ENCODE data around the gene EXOC3.

EXOC3 gene

GRCh38 chr5:425714-426113 lies 17.3 kb upstream of the EXOC3 start:
- DNase-seq (ENCODE audit: low read depth in 2 of 2): no peak

- DNase-seq (ENCODE audit: low read depth in 2 of 2): no peak
Observed at GRCh38 chr5:426392-426976, 16.5 kb upstream of the EXOC3 start.

DNA sequence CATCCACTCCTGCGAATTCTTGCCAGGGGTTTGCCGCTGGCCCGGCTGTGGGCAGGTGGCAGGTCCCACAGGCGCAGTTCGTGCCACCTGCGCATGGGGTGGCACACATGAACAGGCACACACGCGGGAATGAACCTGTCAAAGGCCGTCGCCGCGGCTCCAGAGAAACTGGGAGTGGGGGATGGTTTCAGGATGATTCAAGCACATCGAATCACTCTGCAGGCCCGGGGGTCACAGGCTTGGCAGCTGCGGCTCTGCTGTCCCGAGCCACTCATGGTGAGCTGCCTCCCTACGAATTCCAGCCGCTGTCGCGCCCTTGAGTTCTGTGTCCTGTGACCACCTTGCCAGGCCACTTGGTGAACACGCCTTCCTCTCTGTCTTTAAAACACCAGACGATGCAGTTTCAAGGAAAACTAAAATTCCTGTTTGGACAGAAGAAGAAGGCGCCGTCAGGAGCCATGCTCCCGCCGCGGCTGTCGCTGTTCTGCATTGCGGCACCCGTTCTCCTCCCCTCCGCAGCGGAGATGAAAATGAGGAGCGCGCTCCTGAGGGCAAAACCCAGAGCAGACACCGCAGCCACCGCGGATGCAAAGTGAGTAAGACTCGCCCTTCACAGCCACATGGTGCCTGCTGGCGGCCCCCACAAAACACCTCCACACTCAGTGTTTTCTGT lies 15.4 kb upstream of the EXOC3 start:
- DNase-seq (ENCODE audit: low read depth in 2 of 2): no peak

- no peak for DNase-seq (ENCODE audit: low read depth in 2 of 2)
Observed at GRCh38 chr5:428219-428618, 14.8 kb upstream of the EXOC3 start.

DNA sequence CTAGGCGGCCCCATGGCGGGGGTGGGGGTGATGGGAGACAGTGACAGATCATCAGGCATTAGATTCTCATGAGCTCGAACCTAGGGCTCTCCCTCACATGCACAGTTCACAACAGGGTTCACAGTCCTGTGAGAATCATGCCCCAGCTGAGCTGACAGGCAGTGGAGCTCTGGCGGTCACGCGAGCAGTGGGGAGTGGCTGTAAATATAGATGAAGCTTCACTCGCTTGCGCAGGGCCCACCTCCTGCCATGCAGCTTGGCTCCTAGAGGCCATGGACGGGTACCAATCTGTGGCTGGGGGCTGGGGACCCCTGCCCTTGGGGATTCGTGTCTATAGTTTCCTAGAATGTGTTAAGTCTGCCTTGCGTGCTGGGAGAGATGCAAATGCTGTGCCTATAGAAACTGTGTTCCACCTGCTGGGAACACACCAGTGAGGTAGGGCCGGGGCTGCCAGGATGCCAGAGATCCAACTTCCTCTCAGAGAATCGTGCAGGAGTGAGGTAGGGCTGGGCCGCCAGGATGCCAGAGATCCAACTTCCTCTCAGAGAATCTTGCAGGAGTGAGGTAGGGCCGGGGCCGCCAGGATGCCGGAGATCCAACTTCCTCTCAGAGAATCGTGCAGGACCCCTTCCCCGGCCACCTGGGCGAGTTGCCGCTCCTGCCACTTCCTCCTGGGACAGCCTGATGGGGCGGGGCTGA lies 14.1 kb upstream of the EXOC3 start:
- no peak for DNase-seq (ENCODE audit: low read depth in 2 of 2)

GRCh38 chr5:429453-430188 lies 13.4 kb upstream of the EXOC3 start:
- DNase-seq (ENCODE audit: low read depth in 2 of 2): no peak

DNA sequence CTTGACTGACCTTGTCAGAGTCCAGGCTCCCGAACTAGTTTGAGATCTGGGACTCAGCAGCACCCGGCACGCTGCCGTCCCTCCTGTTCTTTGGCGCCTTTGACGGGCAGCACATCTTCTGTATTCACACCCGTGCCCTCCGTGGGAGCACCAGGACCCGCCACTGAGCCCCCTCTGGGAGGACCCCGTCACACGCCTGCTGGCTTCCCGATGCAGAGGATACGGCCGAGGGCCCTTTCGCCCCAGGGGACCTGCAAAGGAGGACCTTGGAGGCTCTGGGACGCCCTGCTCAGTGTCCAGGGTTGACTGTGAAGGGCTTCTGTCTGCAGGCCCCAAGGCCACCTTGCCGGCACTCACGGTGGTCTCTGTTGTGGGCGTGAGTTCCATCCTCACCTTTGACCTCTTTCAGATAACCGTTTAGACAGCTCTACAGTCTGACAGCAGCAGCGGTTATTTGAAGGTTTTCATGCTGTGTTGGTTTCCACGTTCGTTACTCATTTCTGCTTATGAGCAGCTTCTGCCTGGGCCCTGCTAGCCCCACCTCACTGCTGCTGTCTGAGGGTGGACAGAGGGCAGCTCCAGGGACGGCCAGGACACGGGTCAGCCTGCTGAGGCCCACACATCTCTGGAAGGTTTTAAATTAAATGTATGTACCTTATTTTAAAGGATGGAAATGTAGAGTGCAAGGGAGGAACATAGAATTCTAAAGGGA lies 12.6 kb upstream of the EXOC3 start:
- no peak for DNase-seq (ENCODE audit: low read depth in 2 of 2)

- DNase-seq (ENCODE audit: low read depth in 2 of 2): peak; percentile 31 to 40
Observed at GRCh38 chr5:431001-431710, 11.8 kb upstream of the EXOC3 start.

- DNase-seq (ENCODE audit: low read depth in 2 of 2): no peak
Observed at GRCh38 chr5:431711-432050, 11.3 kb upstream of the EXOC3 start.

- no peak for DNase-seq (ENCODE audit: low read depth in 2 of 2)
Observed at GRCh38 chr5:432201-432927, 10.6 kb upstream of the EXOC3 start.

GRCh38 chr5:432928-433791 lies 9.8 kb upstream of the EXOC3 start:
- DNase-seq (ENCODE audit: low read depth in 2 of 2): no peak

- DNase-seq (ENCODE audit: low read depth in 2 of 2): no peak
Observed at GRCh38 chr5:433836-434235, 9.1 kb upstream of the EXOC3 start.

GRCh38 chr5:434443-435146 lies 8.4 kb upstream of the EXOC3 start:
- no peak for DNase-seq (ENCODE audit: low read depth in 2 of 2)

- no peak for DNase-seq (ENCODE audit: low read depth in 2 of 2)
Observed at GRCh38 chr5:435156-435790, 7.7 kb upstream of the EXOC3 start.

DNA sequence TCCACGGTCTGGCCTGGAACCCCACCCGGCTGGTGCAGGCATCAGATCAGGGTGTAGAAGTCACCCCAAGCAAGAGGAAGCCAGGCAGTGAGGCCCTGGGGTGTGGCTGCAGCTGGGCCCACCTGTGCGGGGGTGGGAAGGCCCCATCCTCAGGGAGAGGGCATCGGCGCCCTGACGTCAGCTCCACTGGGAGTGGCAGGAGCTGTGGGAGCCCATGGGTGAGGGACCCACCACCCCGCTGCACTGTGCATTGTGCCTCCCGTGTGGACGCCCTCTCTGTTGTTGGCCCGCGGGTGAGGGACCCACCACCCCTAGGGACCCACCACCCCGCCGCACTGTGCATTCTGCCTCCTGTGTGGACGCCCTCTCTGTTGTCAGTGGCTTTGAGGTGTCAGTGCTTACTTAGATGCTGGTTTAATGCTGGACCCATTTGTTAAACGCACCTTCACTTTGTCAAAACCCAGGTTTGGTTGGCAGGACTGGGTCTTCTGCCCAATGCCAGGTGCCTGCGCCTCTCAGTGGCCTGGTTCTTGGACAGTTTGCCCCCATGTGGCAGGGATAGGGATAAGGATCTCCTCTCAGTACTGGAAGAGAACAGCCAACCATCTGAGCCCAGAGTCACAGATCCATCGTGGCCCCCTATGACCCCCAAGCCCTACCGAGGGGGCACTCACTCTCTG lies 6.9 kb upstream of the EXOC3 start:
- DNase-seq (ENCODE audit: low read depth in 2 of 2): no peak

GRCh38 chr5:436641-436975 lies 6.4 kb upstream of the EXOC3 start:
- no peak for DNase-seq (ENCODE audit: low read depth in 2 of 2)

DNA sequence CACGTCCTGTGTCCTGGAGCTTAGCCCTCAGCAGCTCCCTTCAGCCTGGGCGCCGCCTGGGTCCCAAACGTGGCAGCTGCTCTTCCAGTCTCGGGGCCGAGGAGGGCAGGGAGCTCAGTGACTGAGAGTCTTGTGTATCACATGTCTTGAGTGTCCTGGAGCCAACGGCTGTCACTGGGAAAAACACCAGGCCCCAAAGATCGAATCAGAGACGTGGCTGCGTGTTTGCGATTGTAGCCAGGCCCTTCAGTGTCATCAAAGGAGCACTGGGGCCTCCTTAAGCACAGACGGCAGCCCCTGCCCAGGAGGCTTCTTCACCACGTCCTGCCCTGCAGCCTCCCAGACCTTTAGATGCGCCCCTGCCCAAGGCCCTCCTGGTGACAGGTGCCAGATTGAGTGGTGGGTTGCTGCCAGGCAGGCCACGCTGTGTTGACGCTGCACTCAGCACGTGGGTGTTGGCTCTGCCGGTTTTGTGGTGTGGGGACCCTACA lies 5.7 kb upstream of the EXOC3 start:
- DNase-seq (ENCODE audit: low read depth in 2 of 2): no peak

DNA sequence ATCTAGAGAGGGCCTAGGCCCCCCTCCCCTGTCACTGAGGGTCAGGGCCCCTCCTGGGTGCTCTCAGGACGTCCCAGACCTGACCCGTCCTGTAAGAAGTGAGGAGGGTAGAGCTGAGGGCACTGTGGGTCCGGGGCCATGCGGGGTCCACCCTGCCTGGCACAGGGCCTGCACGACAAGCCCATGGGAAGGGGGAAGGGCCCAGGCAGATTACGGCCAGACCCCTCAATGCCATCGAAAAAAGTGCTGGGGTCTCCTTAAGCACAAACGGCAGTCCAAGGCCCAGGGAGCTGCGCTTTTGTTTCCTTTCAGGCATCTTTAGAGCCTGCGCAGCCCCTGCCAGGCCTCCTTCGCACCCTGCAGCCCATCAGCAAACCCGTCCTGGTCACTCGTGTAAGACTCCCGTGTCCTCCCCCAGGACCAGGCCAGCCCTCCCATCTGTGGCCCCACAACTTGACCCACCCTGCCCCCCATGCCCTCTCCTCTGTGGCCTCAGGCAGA lies 4.4 kb upstream of the EXOC3 start:
- DNase-seq (ENCODE audit: low read depth in 2 of 2): no peak
